ENCODE data around the gene OSER1.

GRCh38 chr20:44187772-44188709 is 22.5 kb downstream of the OSER1 start:
- TF ChIP-seq SIX5 (IDR thresholded peaks at IDR 0.05; ENCODE audit: borderline replicate concordance in 1 of 2, insufficient read depth in 1 of 2, low read depth in 1 of 2, low read length in 2 of 2) (no peak), FOXJ3 (CRISPR knock-in tag; IDR thresholded peaks at IDR 0.05) (no peak), TEAD4 (IDR thresholded peaks at IDR 0.05; ENCODE audit: low read length) (no peak), TEAD4 (CRISPR knock-in tag; IDR thresholded peaks at IDR 0.05; ENCODE audit: borderline replicate concordance) (no peak), GTF2F1 (IDR thresholded peaks at IDR 0.05; ENCODE audit: low read depth, low read length) (no peak), NCOA4 (IDR thresholded peaks at IDR 0.05; ENCODE audit: partially characterized antibody) (no peak), CTCF (IDR thresholded peaks at IDR 0.05 in 2 of 3, conservative IDR thresholded peaks at IDR 0.05 in 1 of 3; ENCODE audit: insufficient read depth in 2 of 3, low read depth in 1 of 3, low read length in 3 of 3) (no peak), POLR2AphosphoS5 (IDR thresholded peaks at IDR 0.05; ENCODE audit: control insufficient read depth, insufficient read depth, low read depth, low read length) (no peak), THRA (IDR thresholded peaks at IDR 0.05) (no peak), TAF1 (IDR thresholded peaks at IDR 0.05; ENCODE audit: control insufficient read depth, extremely low read depth, insufficient read depth, low read length, severe bottlenecking) (no peak), CHD2 (IDR thresholded peaks at IDR 0.05; ENCODE audit: low read depth, low read length) (no peak), NCOA2 (IDR thresholded peaks at IDR 0.05; ENCODE audit: partially characterized antibody in 2 of 2) (no peak), ZNF253 (CRISPR knock-in tag; conservative IDR thresholded peaks at IDR 0.05) (no peak), U2AF2 (optimal IDR thresholded peaks at IDR 0.05; ENCODE audit: low read depth, low read length) (no peak)
